ENCODE measurements around the gene SYT2.
"Not testable (repeated sequence)": the region's sequence is repeated elsewhere in the genome, so short reads cannot be mapped to it uniquely, and the experiment has no call there.

Gene SYT2

GRCh38 chr1:202642619-202643291 lies 67.5 kb downstream of the SYT2 start:
- DNase-seq (ENCODE audit: insufficient read length, low spot score): no peak
- no peak for FAIRE-seq
- no peak for TF ChIP-seq TAF1 (IDR thresholded peaks at IDR 0.05; ENCODE audit: low read depth, low read length)
- no peak for TF ChIP-seq POLR2AphosphoS5 (IDR thresholded peaks at IDR 0.05; ENCODE audit: low read depth, low read length)
- TF ChIP-seq SPI1 (IDR thresholded peaks at IDR 0.05; ENCODE audit: low read depth, low read length): no peak
- TF ChIP-seq PAX5 (IDR thresholded peaks at IDR 0.05; ENCODE audit: insufficient read depth, low read length, severe bottlenecking): no peak
- TF ChIP-seq POU2F2 (IDR thresholded peaks at IDR 0.05; ENCODE audit: low read depth, low read length): no peak
- no peak for TF ChIP-seq POLR2A (IDR thresholded peaks at IDR 0.05; ENCODE audit: low read depth, low read length)

DNA sequence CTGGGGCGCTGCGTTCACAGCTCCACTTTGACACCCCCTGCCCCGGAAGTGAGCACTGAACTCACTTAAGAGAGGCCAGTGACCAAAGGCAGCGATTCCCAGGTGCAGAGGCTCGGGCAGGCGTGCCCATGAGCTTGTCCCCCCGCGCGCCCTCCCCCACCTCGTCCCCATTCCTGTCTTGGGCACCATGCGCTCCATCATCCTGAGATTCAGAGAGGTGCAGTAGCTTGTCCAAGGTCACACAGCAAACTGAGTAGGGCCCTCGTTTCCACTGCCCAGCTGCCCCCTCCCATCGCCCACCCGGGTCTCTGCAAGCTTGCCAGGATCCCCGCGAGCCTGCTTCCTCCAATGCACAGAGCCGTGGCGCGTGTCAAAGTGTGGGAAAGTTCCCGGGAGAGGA lies 68.0 kb downstream of the SYT2 start:
- TF ChIP-seq POLR2AphosphoS5 (IDR thresholded peaks at IDR 0.05; ENCODE audit: low read depth, low read length) (no peak), SPI1 (IDR thresholded peaks at IDR 0.05; ENCODE audit: low read depth, low read length) (no peak), PAX5 (IDR thresholded peaks at IDR 0.05; ENCODE audit: insufficient read depth, low read length, severe bottlenecking) (no peak), POLR2A (IDR thresholded peaks at IDR 0.05; ENCODE audit: low read depth, low read length) (no peak), TAF1 (IDR thresholded peaks at IDR 0.05; ENCODE audit: low read depth, low read length) (no peak), POU2F2 (IDR thresholded peaks at IDR 0.05; ENCODE audit: low read depth, low read length) (no peak)
- no peak for FAIRE-seq
- DNase-seq (ENCODE audit: insufficient read length, low spot score): no peak

GRCh38 chr1:202639500-202639899 lies 70.8 kb downstream of the SYT2 start:
- FAIRE-seq (no peak), DNase-seq (ENCODE audit: insufficient read length, low spot score) (no peak)

GRCh38 chr1:202638701-202639305 lies 71.5 kb downstream of the SYT2 start:
- FAIRE-seq; DNase-seq (ENCODE audit: insufficient read length, low spot score): not testable (repeated sequence)

More at GRCh38 chr1:202639500-202639899, 70.8 kb downstream of the SYT2 start:
- TF ChIP-seq PAX5 (IDR thresholded peaks at IDR 0.05; ENCODE audit: insufficient read depth, low read length, severe bottlenecking): no peak
- no peak for TF ChIP-seq POLR2A (IDR thresholded peaks at IDR 0.05; ENCODE audit: low read depth, low read length)
- no peak for TF ChIP-seq POU2F2 (IDR thresholded peaks at IDR 0.05; ENCODE audit: low read depth, low read length)
- no peak for TF ChIP-seq POLR2AphosphoS5 (IDR thresholded peaks at IDR 0.05; ENCODE audit: low read depth, low read length)
- TF ChIP-seq SPI1 (IDR thresholded peaks at IDR 0.05; ENCODE audit: low read depth, low read length): no peak
- no peak for TF ChIP-seq TAF1 (IDR thresholded peaks at IDR 0.05; ENCODE audit: low read depth, low read length)

GRCh38 chr1:202638019-202638700 lies 72.1 kb downstream of the SYT2 start:
- no peak for FAIRE-seq
- DNase-seq (ENCODE audit: insufficient read length, low spot score): no peak
- TF ChIP-seq POLR2A (IDR thresholded peaks at IDR 0.05; ENCODE audit: low read depth, low read length) (no peak), POU2F2 (IDR thresholded peaks at IDR 0.05; ENCODE audit: low read depth, low read length) (no peak), TAF1 (IDR thresholded peaks at IDR 0.05; ENCODE audit: low read depth, low read length) (no peak), PAX5 (IDR thresholded peaks at IDR 0.05; ENCODE audit: insufficient read depth, low read length, severe bottlenecking) (no peak), POLR2AphosphoS5 (IDR thresholded peaks at IDR 0.05; ENCODE audit: low read depth, low read length) (no peak), SPI1 (IDR thresholded peaks at IDR 0.05; ENCODE audit: low read depth, low read length) (no peak)

DNA sequence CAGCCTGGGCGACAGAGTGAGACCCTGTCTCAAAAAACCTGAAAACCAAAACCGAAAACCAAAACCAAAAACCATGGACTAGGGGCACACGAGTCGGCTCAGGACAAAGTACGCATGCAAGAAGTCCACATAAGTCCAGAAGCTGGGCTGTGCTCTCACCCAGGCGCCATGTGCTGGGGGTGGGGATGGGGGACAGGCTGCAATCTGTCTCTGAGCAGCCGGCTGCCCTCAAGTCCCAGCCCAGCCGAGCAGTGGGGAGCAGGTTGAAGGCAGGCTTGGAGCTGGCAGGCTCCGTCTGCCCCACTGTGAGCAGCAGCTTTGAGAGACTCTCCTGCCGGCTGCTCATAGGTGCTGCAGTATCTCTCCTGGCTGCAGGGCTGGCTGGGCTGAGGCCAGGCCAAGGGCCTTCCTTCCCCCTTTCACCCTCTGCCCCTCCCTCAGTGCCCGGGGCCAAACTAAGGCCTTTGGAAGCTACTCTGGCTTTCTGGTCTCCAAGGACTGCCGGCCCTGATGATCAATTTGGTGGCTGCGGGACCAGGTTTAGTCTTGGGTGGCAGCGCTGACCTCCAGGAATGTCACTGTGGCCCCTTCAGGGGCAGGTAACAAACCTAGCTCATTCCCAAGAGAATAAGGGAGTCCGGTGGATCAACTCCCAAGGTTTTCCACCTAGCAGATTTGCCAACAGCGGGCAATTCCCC lies 72.8 kb downstream of the SYT2 start:
- not testable (repeated sequence) for FAIRE-seq; DNase-seq (ENCODE audit: insufficient read length, low spot score)

DNA sequence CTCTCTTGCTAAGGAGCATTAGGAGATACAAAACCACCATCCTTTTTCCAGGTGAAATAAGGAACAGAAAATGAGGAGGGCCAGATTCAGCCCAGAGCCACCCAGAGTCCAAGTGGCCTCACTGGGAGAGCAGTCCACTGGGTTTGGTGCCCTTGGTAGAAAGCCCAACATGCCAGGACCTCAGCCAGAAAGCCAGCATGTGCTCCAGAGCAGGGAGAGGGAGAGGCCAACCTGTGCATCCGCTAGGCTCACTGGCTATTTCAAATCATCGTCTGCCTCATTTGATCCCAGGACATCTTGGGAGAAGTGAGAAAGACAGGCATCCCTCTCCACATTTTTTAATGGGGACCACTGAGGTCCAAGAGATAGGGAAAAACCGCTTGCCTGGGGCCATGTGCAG lies 74.1 kb downstream of the SYT2 start:
- DNase-seq (ENCODE audit: insufficient read length, low spot score); FAIRE-seq: not testable (repeated sequence)

GRCh38 chr1:202632241-202632640 lies 78.0 kb downstream of the SYT2 start:
- FAIRE-seq (no peak), DNase-seq (ENCODE audit: insufficient read length, low spot score) (no peak)
- TF ChIP-seq SPI1 (IDR thresholded peaks at IDR 0.05; ENCODE audit: low read depth, low read length): no peak
- TF ChIP-seq TAF1 (IDR thresholded peaks at IDR 0.05; ENCODE audit: low read depth, low read length): no peak
- TF ChIP-seq POLR2A (IDR thresholded peaks at IDR 0.05; ENCODE audit: low read depth, low read length): no peak
- no peak for TF ChIP-seq POU2F2 (IDR thresholded peaks at IDR 0.05; ENCODE audit: low read depth, low read length)
- TF ChIP-seq POLR2AphosphoS5 (IDR thresholded peaks at IDR 0.05; ENCODE audit: low read depth, low read length): no peak

DNA sequence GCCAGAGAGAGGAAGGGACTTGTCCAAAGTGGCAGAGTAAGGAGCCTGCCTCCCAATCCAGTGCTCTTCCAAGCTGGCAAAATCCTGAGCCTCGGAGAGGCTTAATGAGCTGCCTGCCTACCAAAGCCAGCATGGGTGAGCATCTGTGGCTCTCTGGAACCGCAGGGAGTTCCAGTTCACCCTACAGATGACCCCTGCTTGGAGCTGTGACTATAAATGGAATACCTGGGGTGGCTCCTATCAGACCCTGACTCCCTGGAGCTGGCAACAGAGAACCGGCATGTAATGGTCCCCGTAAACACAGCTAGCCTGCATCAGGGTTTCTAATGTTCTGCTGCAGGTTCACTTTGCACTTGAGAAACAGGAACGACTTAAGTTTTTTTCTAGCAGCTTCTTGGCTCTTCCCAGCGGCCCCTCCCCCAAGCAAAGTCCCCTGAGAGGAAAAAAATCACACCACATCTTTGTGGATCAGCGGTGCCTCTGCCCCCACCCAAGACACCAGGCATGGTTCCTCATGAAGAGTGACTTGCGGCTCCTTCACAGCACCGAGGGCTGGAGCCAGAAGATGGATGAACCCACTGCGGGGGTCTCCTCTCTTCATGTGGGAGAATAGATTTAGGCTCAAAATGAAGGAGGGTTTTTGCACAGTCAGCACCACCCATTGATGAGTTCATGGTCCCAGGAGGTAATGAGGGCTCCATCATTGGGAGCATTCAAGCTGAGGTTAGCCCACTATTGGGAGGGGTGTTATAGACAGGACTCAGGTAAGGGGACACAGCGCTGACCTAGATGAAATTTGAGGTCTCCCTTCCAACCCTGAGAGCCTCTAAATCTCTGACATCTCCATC lies 79.0 kb downstream of the SYT2 start:
- FAIRE-seq (no peak), DNase-seq (ENCODE audit: insufficient read length, low spot score) (no peak)

More for the DNA sequence above, 79.0 kb downstream of the SYT2 start:
- TF ChIP-seq PAX5 (IDR thresholded peaks at IDR 0.05; ENCODE audit: insufficient read depth, low read length, severe bottlenecking) (no peak), TAF1 (IDR thresholded peaks at IDR 0.05; ENCODE audit: low read depth, low read length) (no peak), POU2F2 (IDR thresholded peaks at IDR 0.05; ENCODE audit: low read depth, low read length) (no peak), SPI1 (IDR thresholded peaks at IDR 0.05; ENCODE audit: low read depth, low read length) (no peak)

Data from GM12891 (cell line).